Measurements from ENCODE around the gene GPHA2. TPM values are rescaled to one million over a fixed set of nuclear protein-coding genes. Genes with fewer than 3 reads are reported as not detected.
A peak's percentile ranks its signal among the peaks of the same experiment; 100 is the strongest.

GPHA2 gene
- total and polyA plus RNA-seq, 2 of the 13 experiments (the other 11 are each of a cell fraction or from before 2014, with no cell fraction given) = 13.0 to 19.1 TPM

GRCh38 chr11:64892838-64893193 is 42.9 kb downstream of the GPHA2 start (continued):
- TF ChIP-seq BATF2 (CRISPR knock-in tag; IDR thresholded peaks at IDR 0.05) (no peak), PLRG1 (conservative IDR thresholded peaks at IDR 0.05) (no peak), KLF15 (CRISPR knock-in tag; IDR thresholded peaks at IDR 0.05; ENCODE audit: borderline replicate concordance) (no peak), ZNF367 (CRISPR knock-in tag; IDR thresholded peaks at IDR 0.05; ENCODE audit: borderline replicate concordance) (no peak), ZNF773 (CRISPR knock-in tag; IDR thresholded peaks at IDR 0.05; ENCODE audit: borderline replicate concordance) (no peak), CC2D1A (CRISPR knock-in tag; IDR thresholded peaks at IDR 0.05) (no peak), ZNF383 (CRISPR knock-in tag; IDR thresholded peaks at IDR 0.05; ENCODE audit: borderline replicate concordance) (0 out of 2 replicates have a peak, but pooled peaks have one; percentile 3), SYNCRIP (IDR thresholded peaks at IDR 0.05; ENCODE audit: insufficient read depth, low read depth, low read length) (no peak), SPEN (CRISPR knock-in tag; IDR thresholded peaks at IDR 0.05; ENCODE audit: low read depth) (no peak), NAIF1 (CRISPR knock-in tag; IDR thresholded peaks at IDR 0.05; ENCODE audit: borderline replicate concordance) (no peak), ZBTB14 (CRISPR knock-in tag; IDR thresholded peaks at IDR 0.05) (no peak), TIGD3 (CRISPR knock-in tag; IDR thresholded peaks at IDR 0.05; ENCODE audit: borderline replicate concordance) (no peak), SAFB2 (CRISPR knock-in tag; IDR thresholded peaks at IDR 0.05; ENCODE audit: borderline replicate concordance, low read depth) (0 out of 2 replicates have a peak, but pooled peaks have one; percentile 15), ZBTB4 (CRISPR knock-in tag; IDR thresholded peaks at IDR 0.05; ENCODE audit: borderline replicate concordance) (no peak), BRD4 (CRISPR knock-in tag; IDR thresholded peaks at IDR 0.05) (peak; percentile 5; the same call in 1 of the 2 replicates), TFAP4 (IDR thresholded peaks at IDR 0.05; ENCODE audit: borderline replicate concordance, low read depth) (no peak), E2F2 (CRISPR knock-in tag; IDR thresholded peaks at IDR 0.05; ENCODE audit: borderline replicate concordance) (0 out of 2 replicates have a peak, but pooled peaks have one; percentile 38), ZNF501 (CRISPR knock-in tag; IDR thresholded peaks at IDR 0.05) (no peak), ZNF672 (CRISPR knock-in tag; IDR thresholded peaks at IDR 0.05) (no peak)

All from HepG2 (cell line).